GM19240 (cell line): Measurements from ENCODE around the gene MKI67.
"Not testable (repeated sequence)": the region's sequence is repeated elsewhere in the genome, so short reads cannot be mapped to it uniquely, and the experiment has no call there.

Source experiments
- DNase-seq: peaks from one replicate; pipeline ENCODE4 v3.0.0; 2011; ENCODE audit warnings: low spot score; ENCODE audit not compliant: insufficient read length

MKI67 gene

GRCh38 chr10:128109707-128110106 is 16.5 kb downstream of the MKI67 start:
- no peak for DNase-seq

GRCh38 chr10:128105383-128105782 is 20.8 kb downstream of the MKI67 start:
- no peak for DNase-seq

GRCh38 chr10:128103229-128103714 is 23.0 kb downstream of the MKI67 start:
- DNase-seq: no peak

GRCh38 chr10:128102480-128103228 is 23.6 kb downstream of the MKI67 start:
- no peak for DNase-seq

- no peak for DNase-seq
These were observed 24.3 kb downstream of the MKI67 start for GRCh38 chr10:128101901-128102300.

GRCh38 chr10:128099901-128100300 is 26.3 kb downstream of the MKI67 start:
- DNase-seq: no peak

GRCh38 chr10:128098631-128099030 is 27.6 kb downstream of the MKI67 start:
- no peak for DNase-seq

- DNase-seq: no peak
These were observed 28.4 kb downstream of the MKI67 start for GRCh38 chr10:128097783-128098182.

GRCh38 chr10:128096486-128097199 is 29.6 kb downstream of the MKI67 start:
- no peak for DNase-seq

GRCh38 chr10:128095753-128096469 is 30.3 kb downstream of the MKI67 start:
- DNase-seq: no peak

- no peak for DNase-seq
These were observed 31.0 kb downstream of the MKI67 start for GRCh38 chr10:128095027-128095752.

- DNase-seq: not testable (repeated sequence)
These were observed 31.6 kb downstream of the MKI67 start for GRCh38 chr10:128094596-128094995.

- DNase-seq: no peak
These were observed 33.8 kb downstream of the MKI67 start for GRCh38 chr10:128092454-128092853.

- no peak for DNase-seq
These were observed 34.5 kb downstream of the MKI67 start for GRCh38 chr10:128091636-128092210.

GRCh38 chr10:128087884-128088709 is 38.1 kb downstream of the MKI67 start:
- no peak for DNase-seq

GRCh38 chr10:128087146-128087883 is 38.9 kb downstream of the MKI67 start:
- no peak for DNase-seq

GRCh38 chr10:128086003-128086863 is 40.0 kb downstream of the MKI67 start:
- no peak for DNase-seq

GRCh38 chr10:128084991-128085390 is 41.2 kb downstream of the MKI67 start:
- no peak for DNase-seq
